Raji (cell line): ENCODE data around the gene KANSL1.

ENCODE experiments used
- POLR2A ChIP-seq: IDR thresholded peaks from 2 replicates; pipeline ENCODE4 v1.6.1; 2011; ENCODE audit warnings: low read depth, low read length, control low read depth; ENCODE audit not compliant: insufficient read depth

Gene KANSL1

GRCh38 chr17:46117117-46117516 lies 76.1 kb downstream of the KANSL1 start:
- no peak for TF ChIP-seq POLR2A

GRCh38 chr17:46115699-46116098 lies 77.5 kb downstream of the KANSL1 start:
- no peak for TF ChIP-seq POLR2A

GRCh38 chr17:46110219-46110618 lies 83.0 kb downstream of the KANSL1 start:
- TF ChIP-seq POLR2A = no peak

- no peak for TF ChIP-seq POLR2A
Observed at GRCh38 chr17:46109603-46110189, 83.5 kb downstream of the KANSL1 start.

GRCh38 chr17:46108550-46109110 lies 84.6 kb downstream of the KANSL1 start:
- TF ChIP-seq POLR2A = no peak

- no peak for TF ChIP-seq POLR2A
Observed at GRCh38 chr17:46108120-46108519, 85.1 kb downstream of the KANSL1 start.

GRCh38 chr17:46106966-46107644 lies 86.1 kb downstream of the KANSL1 start:
- no peak for TF ChIP-seq POLR2A

GRCh38 chr17:46100590-46100989 lies 92.6 kb downstream of the KANSL1 start:
- no peak for TF ChIP-seq POLR2A

- no peak for TF ChIP-seq POLR2A
Observed at GRCh38 chr17:46099865-46100264, 93.4 kb downstream of the KANSL1 start.

GRCh38 chr17:46097497-46097896 lies 95.7 kb downstream of the KANSL1 start:
- no peak for TF ChIP-seq POLR2A

- no peak for TF ChIP-seq POLR2A
Observed at GRCh38 chr17:46092991-46093390, 100.2 kb downstream of the KANSL1 start.

GRCh38 chr17:46090871-46091270 lies 102.4 kb downstream of the KANSL1 start:
- TF ChIP-seq POLR2A = no peak

GRCh38 chr17:46089389-46089965 lies 103.8 kb downstream of the KANSL1 start:
- TF ChIP-seq POLR2A = no peak

GRCh38 chr17:46088595-46088994 lies 104.6 kb downstream of the KANSL1 start:
- no peak for TF ChIP-seq POLR2A

GRCh38 chr17:46086821-46087220 lies 106.4 kb downstream of the KANSL1 start:
- TF ChIP-seq POLR2A = no peak

- TF ChIP-seq POLR2A = no peak
Observed at GRCh38 chr17:46085522-46085921, 107.7 kb downstream of the KANSL1 start.
